ENCODE data around the gene KRTAP4-11.
"Not testable (repeated sequence)": the region's sequence is repeated elsewhere in the genome, so short reads cannot be mapped to it uniquely, and the experiment has no call there.

KRTAP4-11 gene

GRCh38 chr17:41123991-41124371, 5.8 kb upstream of the KRTAP4-11 start, which contains the start of gene KRTAP4-12:
KRTAP4-12 (minus strand) TSS chr17:41124182; CDS start chr17:41124122, 60 bp downstream.
- DNase-seq (ENCODE audit: low read depth, low spot score) = not testable (repeated sequence)

DNA sequence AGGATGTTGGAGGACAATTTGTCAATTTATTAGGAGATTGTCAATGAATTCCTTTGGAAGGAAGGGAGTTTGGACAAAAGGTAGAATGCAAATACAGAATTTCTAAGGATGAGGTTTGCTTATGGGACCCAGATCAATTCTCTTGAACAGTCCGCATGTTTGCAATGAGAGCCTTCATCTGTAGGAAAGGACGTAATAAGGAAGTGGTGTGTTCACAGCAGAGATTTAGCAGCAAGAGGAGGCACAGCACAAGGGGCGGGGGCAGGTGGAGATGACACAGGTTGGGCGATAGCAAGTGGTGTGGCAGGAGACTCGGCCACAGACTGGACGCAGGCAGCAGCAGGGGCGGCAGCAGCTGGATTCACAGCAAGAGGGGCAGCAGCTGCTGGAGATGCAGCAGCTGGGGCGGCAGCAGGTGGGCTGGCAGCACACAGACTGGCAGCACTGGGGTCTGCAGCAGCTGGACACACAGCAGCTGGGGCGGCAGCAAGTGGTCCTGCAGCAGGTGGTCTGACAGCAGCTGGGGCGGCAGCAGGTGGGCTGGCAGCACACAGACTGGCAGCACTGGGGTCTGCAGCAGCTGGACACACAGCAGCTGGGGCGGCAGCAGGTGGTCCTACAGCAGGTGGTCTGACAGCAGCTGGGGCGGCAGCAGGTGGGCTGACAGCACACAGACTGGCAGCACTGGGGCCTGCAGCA, 5.3 kb upstream of the KRTAP4-11 start:
- DNase-seq (ENCODE audit: low read depth, low spot score) = not testable (repeated sequence)

GRCh38 chr17:41121742-41122141, 3.6 kb upstream of the KRTAP4-11 start:
- no peak for DNase-seq (ENCODE audit: low read depth, low spot score)

- DNase-seq (ENCODE audit: low read depth, low spot score) = not testable (repeated sequence)
Measured at GRCh38 chr17:41119696-41120690, 1.8 kb upstream of the KRTAP4-11 start.

- DNase-seq (ENCODE audit: low read depth, low spot score) = no peak
Measured at GRCh38 chr17:41118721-41119120, 548 bp upstream of the KRTAP4-11 start.

DNA sequence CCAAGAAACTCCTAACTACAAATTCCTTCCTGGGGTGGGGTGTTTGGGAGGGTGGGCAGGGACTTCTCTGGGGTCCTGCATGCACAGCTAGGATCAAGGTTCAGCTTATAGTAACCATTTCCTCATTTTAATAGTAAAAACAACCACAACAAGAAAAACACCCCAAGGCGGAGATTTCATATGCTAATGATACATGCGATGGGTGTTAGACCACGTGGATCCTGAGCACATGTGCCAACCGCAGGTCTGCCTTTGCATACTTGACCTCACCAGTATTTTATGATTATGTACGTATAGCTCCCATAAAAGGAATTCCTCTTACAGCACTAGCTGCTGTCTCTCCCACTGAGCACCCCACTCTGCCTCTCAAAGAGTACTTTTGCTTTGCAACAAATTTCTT, 1.9 kb downstream of the KRTAP4-11 start:
- DNase-seq (ENCODE audit: low read depth, low spot score) = no peak

DNA sequence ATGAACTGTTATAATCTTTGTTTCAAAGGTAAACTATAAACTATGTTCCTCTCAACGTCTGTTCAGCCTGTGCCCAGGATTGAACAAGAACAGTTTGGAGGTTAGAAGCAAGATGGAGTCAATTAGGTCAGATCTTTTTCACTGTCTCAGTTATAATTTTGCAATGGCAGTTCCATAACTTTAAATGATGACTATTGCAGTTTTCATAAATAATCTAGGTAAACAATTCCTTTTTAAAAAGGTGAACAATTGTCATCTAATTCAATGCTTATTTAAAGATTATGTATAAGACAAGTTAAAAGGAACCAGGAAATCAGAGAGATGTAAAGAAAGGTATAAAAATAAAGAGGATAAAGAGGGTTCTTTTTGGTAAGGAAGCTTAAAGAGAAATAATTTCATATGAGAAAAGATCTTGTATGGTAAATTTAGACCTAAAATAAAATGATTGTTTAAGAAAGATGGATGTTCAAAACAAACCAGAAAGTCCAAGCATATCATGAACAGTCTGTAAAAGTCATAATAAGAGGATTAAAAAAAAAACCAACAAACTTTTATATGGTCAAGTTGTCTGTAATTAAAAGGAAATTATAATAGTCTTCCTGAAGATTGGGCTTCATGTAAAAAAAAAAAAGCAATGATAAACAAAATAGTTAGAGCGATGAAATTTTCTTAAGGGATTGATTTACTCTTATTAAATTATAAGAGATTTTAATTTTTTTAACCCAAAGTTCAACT, 6.9 kb downstream of the KRTAP4-11 start:
- DNase-seq (ENCODE audit: low read depth, low spot score) = no peak

DNA sequence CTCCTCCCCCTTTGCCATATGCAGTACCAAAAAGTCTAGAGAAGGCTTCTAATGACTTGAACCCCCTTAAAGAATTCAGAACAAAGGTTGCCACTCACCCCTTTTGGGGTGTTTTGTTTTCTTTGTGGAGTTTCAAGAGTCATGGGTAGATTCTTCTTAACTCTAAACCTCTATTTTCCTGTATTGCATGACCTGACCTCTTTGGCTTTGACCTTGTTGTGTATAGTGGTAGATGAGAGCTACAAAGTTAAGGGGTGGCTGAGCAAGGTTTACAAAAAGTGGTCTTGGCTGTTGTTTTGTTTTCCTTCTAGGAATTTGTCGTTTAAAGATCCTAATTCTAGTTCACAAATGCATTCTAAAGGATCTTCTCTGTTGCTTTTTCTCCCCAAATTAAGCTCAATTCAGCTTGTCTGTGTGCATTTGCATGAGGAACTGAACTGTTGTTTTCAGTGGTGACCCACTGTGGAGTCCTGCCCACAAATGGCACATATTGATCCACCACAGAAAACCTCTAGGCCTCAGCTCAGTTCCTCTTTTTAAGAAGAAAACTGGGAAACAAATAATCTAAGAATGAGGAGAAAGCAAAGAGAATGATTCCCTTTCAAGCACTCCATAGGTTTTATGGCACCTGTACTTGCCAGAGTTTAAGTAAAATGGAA, 9.3 kb downstream of the KRTAP4-11 start:
- not testable (repeated sequence) for DNase-seq (ENCODE audit: low read depth, low spot score)

GRCh38 chr17:41107941-41108450, 10.2 kb downstream of the KRTAP4-11 start:
- no peak for DNase-seq (ENCODE audit: low read depth, low spot score)

DNA sequence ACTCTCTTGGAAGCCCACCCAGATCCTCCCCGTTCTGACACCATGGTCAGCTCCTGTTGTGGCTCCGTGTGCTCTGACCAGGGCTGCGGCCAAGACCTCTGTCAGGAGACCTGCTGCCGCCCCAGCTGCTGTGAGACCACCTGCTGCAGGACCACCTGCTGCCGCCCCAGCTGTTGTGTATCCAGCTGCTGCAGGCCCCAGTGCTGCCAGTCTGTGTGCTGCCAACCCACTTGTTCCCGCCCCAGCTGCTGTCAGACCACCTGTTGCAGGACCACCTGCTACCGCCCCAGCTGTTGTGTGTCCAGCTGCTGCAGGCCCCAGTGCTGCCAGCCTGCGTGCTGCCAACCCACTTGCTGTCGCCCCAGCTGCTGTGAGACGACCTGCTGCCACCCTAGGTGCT, 12.8 kb downstream of the KRTAP4-11 start, which contains the start of gene KRTAP4-9:
TSS of gene KRTAP4-9 (plus strand) at position 43 of the 400 bp plus-strand sequence. CDS start at position 43, 0 bp downstream.
- DNase-seq (ENCODE audit: low read depth, low spot score) = not testable (repeated sequence)

DNA sequence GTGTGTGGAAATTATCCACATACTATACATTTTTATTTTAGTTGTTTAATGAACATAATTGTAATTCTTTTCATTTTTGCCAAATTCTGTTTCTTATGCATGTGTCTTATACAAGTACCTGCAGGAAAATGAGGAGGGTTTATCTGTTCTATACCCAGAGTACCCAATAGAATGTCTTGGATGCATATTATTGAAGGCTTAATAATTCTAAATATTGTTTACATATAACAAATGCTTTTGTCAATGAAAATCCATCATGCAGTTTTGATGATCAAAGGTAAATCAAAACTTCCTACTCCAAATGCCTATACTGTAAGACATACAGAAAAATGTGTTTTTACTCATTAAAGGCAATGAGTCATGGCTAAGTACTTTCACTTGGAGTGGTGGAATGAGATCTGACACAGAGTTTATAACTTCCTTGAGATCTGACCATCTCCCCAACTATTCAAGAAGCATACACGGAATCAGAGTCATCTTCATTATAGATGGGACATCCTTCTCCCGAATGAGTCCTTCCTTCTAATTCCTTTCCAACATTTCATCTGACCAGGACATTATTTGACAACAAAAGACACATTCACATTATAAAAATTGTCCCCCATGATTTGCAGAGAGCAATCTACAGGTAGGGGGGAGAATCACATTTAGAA, 13.7 kb downstream of the KRTAP4-11 start:
- DNase-seq (ENCODE audit: low read depth, low spot score) = not testable (repeated sequence)

GRCh38 chr17:41103896-41104295, 14.3 kb downstream of the KRTAP4-11 start:
- DNase-seq (ENCODE audit: low read depth, low spot score) = no peak

GRCh38 chr17:41101586-41102259, 16.4 kb downstream of the KRTAP4-11 start, which contains the start of gene KRTAP4-16:
KRTAP4-16 (minus strand) TSS chr17:41102209; CDS start chr17:41102209, 0 bp downstream.
- DNase-seq (ENCODE audit: low read depth, low spot score) = no peak

- DNase-seq (ENCODE audit: low read depth, low spot score) = not testable (repeated sequence)
Measured at GRCh38 chr17:41099682-41100480, 18.3 kb downstream of the KRTAP4-11 start.

- DNase-seq (ENCODE audit: low read depth, low spot score) = no peak
Measured at GRCh38 chr17:41098481-41098880, 19.7 kb downstream of the KRTAP4-11 start.

DNA sequence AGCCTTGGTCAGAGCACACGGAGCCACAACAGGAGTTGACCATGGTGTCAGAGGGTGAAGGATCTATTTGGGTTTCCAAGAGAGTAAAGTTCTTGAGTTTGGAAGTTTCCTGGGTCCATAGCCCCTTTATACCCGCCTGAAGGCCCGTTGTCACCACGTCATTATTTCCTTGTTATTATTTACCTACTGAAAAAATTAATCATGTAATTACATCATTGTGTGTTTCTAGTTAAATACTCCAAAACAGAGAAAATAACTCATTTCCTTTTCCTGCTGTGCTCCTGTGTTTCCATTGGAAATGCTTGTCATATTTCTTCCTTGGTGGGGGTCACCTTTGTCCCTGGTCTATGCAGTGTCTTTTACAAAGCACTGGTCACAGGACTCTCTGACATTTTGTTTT, 20.1 kb downstream of the KRTAP4-11 start, which contains the start of gene KRTAP4-8:
TSS of gene KRTAP4-8 (minus strand) at position 101 of the 400 bp plus-strand sequence. CDS start at position 43, 58 bp downstream.
- no peak for DNase-seq (ENCODE audit: low read depth, low spot score)

- no peak for DNase-seq (ENCODE audit: low read depth, low spot score)
Measured at GRCh38 chr17:41096055-41096454, 22.1 kb downstream of the KRTAP4-11 start.

DNA sequence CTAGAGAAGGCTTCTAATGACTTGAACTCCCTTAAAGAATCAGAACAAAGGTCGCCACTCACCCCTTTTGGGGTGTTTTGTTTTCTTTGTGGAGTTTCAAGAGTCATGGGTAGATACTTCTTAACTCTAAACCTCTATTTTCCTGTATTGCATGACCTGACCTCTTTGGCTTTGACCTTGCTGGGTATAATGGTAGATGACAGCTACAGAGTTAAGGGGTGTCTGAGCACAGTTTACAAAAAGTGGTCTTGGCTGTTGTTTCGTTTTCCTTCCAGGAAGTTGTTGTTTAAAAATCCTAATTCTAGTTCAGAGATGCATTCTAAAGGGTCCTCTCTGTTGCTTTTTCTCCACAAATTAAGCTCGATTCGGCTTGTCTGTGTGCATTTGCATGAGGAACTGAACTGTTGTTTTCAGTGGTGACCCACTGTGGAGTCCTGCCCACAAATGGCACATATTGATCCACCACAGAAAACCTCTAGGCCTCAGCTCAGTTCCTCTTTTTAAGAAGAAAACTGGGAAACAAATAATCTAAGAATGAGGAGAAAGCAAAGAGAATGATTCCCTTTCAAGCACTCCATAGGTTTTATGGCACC, 29.3 kb downstream of the KRTAP4-11 start:
- DNase-seq (ENCODE audit: low read depth, low spot score) = not testable (repeated sequence)

All from brain pericyte (primary cell).